SJCRH30 (cell line): Measurements from ENCODE around the gene SMTN. TPM values are rescaled to one million over a fixed set of nuclear protein-coding genes. Genes with fewer than 3 reads are reported as not detected.
A peak's percentile ranks its signal among the peaks of the same experiment; 100 is the strongest.

Experiments
- DNase-seq, 2 experiments: peaks; one replicate each; pipeline ENCODE4 v3.0.0-alpha.2; 2015 to 2020
- H3K27ac ChIP-seq: fragments of 250-450 bp; sonication (Bioruptor Pico); 2 replicates; pipeline ENCODE4 v1.5.1; 2020; ENCODE audit warnings: mild to moderate bottlenecking, moderate library complexity
- H3K27me3 ChIP-seq: fragments of 250-450 bp; sonication (Bioruptor Pico); 2 replicates; pipeline ENCODE4 v1.5.1; 2020; ENCODE audit warnings: mild to moderate bottlenecking, moderate library complexity
- H3K36me3 ChIP-seq: fragments of 250-450 bp; sonication (Bioruptor Pico); 2 replicates; pipeline ENCODE4 v1.5.1; 2020; ENCODE audit warnings: mild to moderate bottlenecking, moderate library complexity
- H3K4me1 ChIP-seq: fragments of 250-450 bp; sonication (Bioruptor Pico); 2 replicates; pipeline ENCODE4 v1.5.1; 2020; ENCODE audit warnings: mild to moderate bottlenecking, moderate library complexity
- H3K4me3 ChIP-seq: fragments of 250-450 bp; sonication (Bioruptor Pico); 2 replicates; pipeline ENCODE4 v1.5.1; 2020; ENCODE audit warnings: mild to moderate bottlenecking, moderate library complexity
- H3K9me3 ChIP-seq: fragments of 250-450 bp; sonication (Bioruptor Pico); replicated peaks from 2 replicates; pipeline ENCODE4 v1.5.1; 2020; ENCODE audit warnings: mild to moderate bottlenecking, moderate library complexity
- total RNA-seq: library from RNA; depleted of rRNA; stranded (reverse); fragments of >200 nt; shearing (Covaris generic); gene quantifications from 2 replicates; pipeline ENCODE4 v1.2.3, GENCODE V29; 2014; rRNA removed

The SMTN gene
- total RNA-seq, 1 experiment from 2014 or later: 34.2 TPM

DNA sequence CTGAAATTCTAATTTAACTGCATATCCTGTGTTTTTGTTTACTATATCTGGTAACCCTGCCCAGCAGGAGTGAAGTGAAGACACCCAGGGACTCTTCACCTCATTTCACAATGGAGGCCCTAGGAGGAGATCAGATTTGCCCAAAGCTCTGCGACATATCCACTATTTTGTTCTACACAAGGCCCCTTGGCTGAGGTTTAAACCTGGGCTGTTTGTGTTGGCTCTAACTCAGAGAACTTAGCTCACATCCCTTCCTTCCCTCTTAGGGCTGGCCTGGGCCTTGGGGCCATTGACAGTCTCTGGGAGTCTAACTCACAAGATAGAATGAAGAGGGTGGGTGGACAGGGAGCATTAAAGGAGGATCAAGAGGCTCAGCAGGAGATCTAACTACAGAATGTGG, 67.4 kb downstream of the SMTN start:
- DNase-seq: peak in 1 of 2 experiments; percentile 9
- H3K27ac ChIP-seq: no peak overlapping the region

DNA sequence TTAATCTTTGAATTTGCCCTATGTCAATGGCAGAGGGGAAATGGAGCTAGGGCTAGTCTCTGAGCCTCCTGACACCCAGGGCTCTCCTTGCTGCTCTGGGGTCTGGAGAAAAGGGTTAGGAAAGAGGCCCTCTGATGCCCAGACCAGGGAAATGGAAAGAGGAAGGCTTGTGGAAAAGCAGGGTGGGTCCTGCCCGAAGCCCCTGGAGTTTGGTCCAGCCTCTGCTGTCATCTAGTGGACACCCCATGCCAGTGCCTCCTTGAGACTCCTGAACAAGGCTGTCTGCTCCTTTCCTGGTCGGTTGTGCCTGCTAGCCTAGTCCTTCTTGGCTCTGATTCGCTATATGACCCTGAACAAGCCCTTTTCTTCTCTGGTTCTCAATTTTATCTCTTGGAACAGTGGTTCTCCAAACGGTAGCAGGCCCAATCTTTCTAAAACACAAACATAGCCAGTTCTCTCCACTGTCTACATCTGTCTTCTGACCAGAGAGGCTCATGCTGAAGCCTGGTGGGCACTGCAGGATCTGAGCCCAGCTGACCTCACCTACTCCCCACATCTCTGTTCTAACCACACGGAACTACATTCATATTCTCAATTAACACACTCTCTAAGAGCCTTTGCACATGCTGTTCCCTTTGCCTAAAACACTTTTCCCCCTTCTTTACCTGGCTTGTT, 68.0 kb downstream of the SMTN start:
- H3K4me1 ChIP-seq: no peaks in the 10 kb centered on the region
- peak; percentile 70 to 79 for DNase-seq
- H3K4me3 ChIP-seq: no peak overlapping the region
- no peaks in the 10 kb centered on the region for H3K27me3 ChIP-seq
- no peaks in the 10 kb centered on the region for H3K9me3 ChIP-seq
- H3K27ac ChIP-seq: no peak overlapping the region
- no peaks in the 10 kb centered on the region for H3K36me3 ChIP-seq

More for the DNA sequence above, 67.4 kb downstream of the SMTN start:
- no peaks in the 10 kb centered on the region for H3K4me1 ChIP-seq
- no peaks in the 10 kb centered on the region for H3K9me3 ChIP-seq
- H3K36me3 ChIP-seq: no peaks in the 10 kb centered on the region
- H3K27me3 ChIP-seq: no peaks in the 10 kb centered on the region
- no peak overlapping the region for H3K4me3 ChIP-seq

DNA sequence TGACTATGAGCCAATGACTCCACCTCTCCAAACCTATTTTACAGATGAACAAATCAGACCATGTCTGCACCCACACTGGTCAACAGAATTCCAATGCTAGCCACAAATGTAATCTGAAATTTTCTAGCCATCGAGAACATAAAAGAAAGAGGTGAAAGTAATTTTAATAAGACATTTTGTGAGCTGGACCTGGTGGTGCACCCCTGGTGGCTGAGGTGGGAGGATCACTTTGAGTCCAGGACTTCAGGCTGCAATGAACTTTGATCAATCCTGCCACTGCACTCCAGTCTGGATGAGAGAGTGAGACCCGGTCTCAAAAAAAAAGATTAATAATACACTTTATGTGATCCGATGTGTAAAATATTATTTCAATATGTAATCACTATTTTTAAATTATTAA, 69.5 kb downstream of the SMTN start:
- Histone ChIP-seq H3K4me1 (no peaks in the 10 kb centered on the region), H3K36me3 (no peaks in the 10 kb centered on the region), H3K9me3 (no peaks in the 10 kb centered on the region), H3K27ac (no peak overlapping the region), H3K27me3 (no peaks in the 10 kb centered on the region), H3K4me3 (no peak overlapping the region)
- DNase-seq: no peak

DNA sequence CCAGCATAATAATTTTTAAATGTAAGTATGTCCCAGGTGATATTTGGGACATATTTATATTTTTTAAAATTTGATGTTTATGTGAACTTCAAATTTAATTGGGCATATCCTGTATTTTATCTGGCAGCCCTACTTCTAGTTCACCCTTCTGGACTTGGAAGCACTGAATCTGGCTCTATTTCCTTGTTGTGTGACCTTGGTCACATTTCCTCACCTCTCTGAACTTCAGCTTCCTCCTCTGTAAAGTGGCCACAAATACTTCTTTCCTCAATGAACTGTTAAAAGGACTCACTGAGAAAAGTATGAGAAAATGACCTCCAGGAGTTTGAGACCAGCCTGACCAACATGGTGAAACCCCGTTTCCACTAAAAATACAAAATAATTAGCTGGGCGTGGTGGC, 70.8 kb downstream of the SMTN start:
- Histone ChIP-seq H3K36me3 (no peaks in the 10 kb centered on the region), H3K27me3 (no peaks in the 10 kb centered on the region), H3K4me3 (no peak overlapping the region), H3K27ac (no peak overlapping the region), H3K4me1 (no peaks in the 10 kb centered on the region), H3K9me3 (no peaks in the 10 kb centered on the region)
- no peak for DNase-seq

- no peaks in the 10 kb centered on the region for H3K36me3 ChIP-seq
- H3K27ac ChIP-seq: no peak overlapping the region
- H3K4me1 ChIP-seq: no peaks in the 10 kb centered on the region
- no peaks in the 10 kb centered on the region for H3K9me3 ChIP-seq
- no peak for DNase-seq
- no peak overlapping the region for H3K4me3 ChIP-seq
- H3K27me3 ChIP-seq: no peaks in the 10 kb centered on the region
These were observed 72.2 kb downstream of the SMTN start for GRCh38 chr22:31153357-31153756.

Other genes starting within 250 kb of the SMTN start
- 29.7 and 32.6 TPM in 2 replicates for gene MORC2, start 112.5 kb upstream of the SMTN start, total RNA-seq
- gene TUG1, start 112.1 kb upstream of the SMTN start, total RNA-seq: 60.1 and 73.0 TPM in 2 replicates
- 0.24 TPM in 1 of 2 replicates, not detected in the other for gene SELENOM, start 26.2 kb downstream of the SMTN start, total RNA-seq
- gene INPP5J, start 41.6 kb downstream of the SMTN start, total RNA-seq: 0.10 and 0.12 TPM in 2 replicates
- gene PLA2G3, start 59.2 kb downstream of the SMTN start, total RNA-seq: 0.61 and 0.87 TPM in 2 replicates
- gene RNF185, start 78.9 kb downstream of the SMTN start, total RNA-seq: 23.3 and 24.2 TPM in 2 replicates
- gene LIMK2, start 131.0 kb downstream of the SMTN start, total RNA-seq: 20.8 and 28.5 TPM in 2 replicates
- gene PIK3IP1, start 211.2 kb downstream of the SMTN start, total RNA-seq: 0.47 and 0.51 TPM in 2 replicates